ENCODE measurements around the gene HOXD13.

HOXD13 gene

GRCh38 chr2:176083796-176084261, 8.7 kb upstream of the HOXD13 start, which contains the start of gene EVX2:
TSS of gene EVX2 (minus strand) at chr2:176083962. CDS start at chr2:176083776, 186 bp downstream.
- no peak within 1 kb of the TSS for H3K4me3 ChIP-seq (ENCODE audit: low read length)
- no peak within 1 kb of the TSS for H2AFZ ChIP-seq (ENCODE audit: low read length)
- H3K4me2 ChIP-seq (ENCODE audit: low read depth, low read length), result no peak within 1 kb of the TSS
- TF ChIP-seq CTCF (IDR thresholded peaks at IDR 0.05; ENCODE audit: low read length) (no peak), EZH2phosphoT487 (IDR thresholded peaks at IDR 0.05; ENCODE audit: low read length) (no peak), EZH2 (optimal IDR thresholded peaks at IDR 0.05; ENCODE audit: low read depth, low read length) (no peak)
- no peaks in the 10 kb centered on the region for H3K4me1 ChIP-seq (ENCODE audit: low read length)
- H4K20me1 ChIP-seq (ENCODE audit: insufficient read depth, low read length), result no peaks in the 10 kb centered on the region
- H3K9me3 ChIP-seq (replicated peaks; ENCODE audit: insufficient read depth, low read length), result no peaks in the 10 kb centered on the region
- no peaks in the 10 kb centered on the region for H3F3A ChIP-seq (ENCODE audit: insufficient read depth, low read length)
- H3K9ac ChIP-seq (ENCODE audit: low read length), result no peak within 1 kb of the TSS
- no peaks in the 10 kb centered on the region for H3K36me3 ChIP-seq (replicated peaks; ENCODE audit: insufficient read depth, low read length)
- H3K79me2 ChIP-seq (ENCODE audit: low read length), result no peaks in the 10 kb centered on the region
- no peak within 1 kb of the TSS for H3K27ac ChIP-seq (ENCODE audit: low read length)
- no peak for DNase-seq
- H3K9me2 ChIP-seq (replicated peaks; ENCODE audit: insufficient read depth, low read length), result no peaks in the 10 kb centered on the region
- 0 out of 2 replicates have a peak, but pooled peaks cover 4% of the 10 kb centered on the region for H3K27me3 ChIP-seq (replicated peaks; ENCODE audit: insufficient read depth, low read length)

GRCh38 chr2:176084611-176085119, 7.9 kb upstream of the HOXD13 start:
- H3K27ac ChIP-seq (ENCODE audit: low read length), result no peak overlapping the region
- no peak for DNase-seq
- no peak overlapping the region for H3K4me2 ChIP-seq (ENCODE audit: low read depth, low read length)
- no peak overlapping the region for H3K9ac ChIP-seq (ENCODE audit: low read length)
- no peaks in the 10 kb centered on the region for H3K9me3 ChIP-seq (replicated peaks; ENCODE audit: insufficient read depth, low read length)
- H3K4me1 ChIP-seq (ENCODE audit: low read length), result no peaks in the 10 kb centered on the region
- TF ChIP-seq CTCF (IDR thresholded peaks at IDR 0.05; ENCODE audit: low read length) (no peak), EZH2phosphoT487 (IDR thresholded peaks at IDR 0.05; ENCODE audit: low read length) (no peak), EZH2 (optimal IDR thresholded peaks at IDR 0.05; ENCODE audit: low read depth, low read length) (no peak)
- H3K27me3 ChIP-seq (replicated peaks; ENCODE audit: insufficient read depth, low read length), result 0 out of 2 replicates have a peak, but pooled peaks cover 4% of the 10 kb centered on the region
- H3K79me2 ChIP-seq (ENCODE audit: low read length), result no peaks in the 10 kb centered on the region
- no peak overlapping the region for H3K4me3 ChIP-seq (ENCODE audit: low read length)
- no peaks in the 10 kb centered on the region for H3F3A ChIP-seq (ENCODE audit: insufficient read depth, low read length)
- no peaks in the 10 kb centered on the region for H3K9me2 ChIP-seq (replicated peaks; ENCODE audit: insufficient read depth, low read length)
- no peak overlapping the region for H2AFZ ChIP-seq (ENCODE audit: low read length)
- H4K20me1 ChIP-seq (ENCODE audit: insufficient read depth, low read length), result no peaks in the 10 kb centered on the region
- no peaks in the 10 kb centered on the region for H3K36me3 ChIP-seq (replicated peaks; ENCODE audit: insufficient read depth, low read length)

- H3K36me3 ChIP-seq (replicated peaks; ENCODE audit: insufficient read depth, low read length), result no peaks in the 10 kb centered on the region
- H3K9me2 ChIP-seq (replicated peaks; ENCODE audit: insufficient read depth, low read length), result no peaks in the 10 kb centered on the region
- H3F3A ChIP-seq (ENCODE audit: insufficient read depth, low read length), result no peaks in the 10 kb centered on the region
- no peak overlapping the region for H2AFZ ChIP-seq (ENCODE audit: low read length)
- no peak for DNase-seq
- no peaks in the 10 kb centered on the region for H4K20me1 ChIP-seq (ENCODE audit: insufficient read depth, low read length)
- H3K9ac ChIP-seq (ENCODE audit: low read length), result no peak overlapping the region
- no peaks in the 10 kb centered on the region for H3K79me2 ChIP-seq (ENCODE audit: low read length)
- H3K4me3 ChIP-seq (ENCODE audit: low read length), result no peak overlapping the region
- H3K27ac ChIP-seq (ENCODE audit: low read length), result no peak overlapping the region
- 0 out of 2 replicates have a peak, but pooled peaks cover 6% of the 10 kb centered on the region for H3K27me3 ChIP-seq (replicated peaks; ENCODE audit: insufficient read depth, low read length)
- H3K9me3 ChIP-seq (replicated peaks; ENCODE audit: insufficient read depth, low read length), result no peaks in the 10 kb centered on the region
- no peak overlapping the region for H3K4me2 ChIP-seq (ENCODE audit: low read depth, low read length)
- H3K4me1 ChIP-seq (ENCODE audit: low read length), result no peaks in the 10 kb centered on the region
- no peak for TF ChIP-seq CTCF (IDR thresholded peaks at IDR 0.05; ENCODE audit: low read length)
- no peak for TF ChIP-seq EZH2 (optimal IDR thresholded peaks at IDR 0.05; ENCODE audit: low read depth, low read length)
- TF ChIP-seq EZH2phosphoT487 (IDR thresholded peaks at IDR 0.05; ENCODE audit: low read length), result no peak
These were observed 7.3 kb upstream of the HOXD13 start for GRCh38 chr2:176085120-176085788.

Data from MM.1S (cell line).